Sigmoid colon (tissue), 4 donors: ENCODE data around the gene EIF2S3B.

Experiments used
- CTCF ChIP-seq, 4 experiments: fragments of 450-650 bp in 3 of 4; fragments of 200-600 bp in 1 of 4; IDR thresholded peaks; one replicate each; pipeline ENCODE4 v1.5.1; 2016 to 2019; ENCODE audit warnings: antibody characterized with exemption in 4 of 4, mild to moderate bottlenecking in 3 of 4, moderate library complexity in 2 of 4
- POLR2A ChIP-seq, 2 donors: fragments of 450-650 bp; IDR thresholded peaks; one replicate each; pipeline ENCODE4 v1.6.1; 2016; ENCODE audit warnings: antibody characterized with exemption in 2 of 2, mild to moderate bottlenecking in 2 of 2, moderate library complexity in 2 of 2
- POLR2AphosphoS5 ChIP-seq, 4 donors: sonication (generic); formaldehyde crosslinking; IDR thresholded peaks; one replicate each; pipeline ENCODE4 v1.6.1; 2017; ENCODE audit warnings: antibody characterized with exemption in 4 of 4

GRCh38 chr12:10491766-10492165, 13.9 kb upstream of the EIF2S3B start:
- TF ChIP-seq CTCF (IDR thresholded peaks at IDR 0.05) = no peak
- no peak for TF ChIP-seq POLR2A (IDR thresholded peaks at IDR 0.05)
- no peak for TF ChIP-seq POLR2AphosphoS5 (IDR thresholded peaks at IDR 0.05)
